SK-N-MC (cell line): ENCODE measurements around the gene DOCK9.
A peak's percentile ranks its signal among the peaks of the same experiment; 100 is the strongest.

ENCODE experiments used
- DNase-seq: peaks from one replicate; pipeline ENCODE4 v3.0.0-alpha.2; 2011; ENCODE audit warnings: low read depth, low spot score
- H3K27ac ChIP-seq: fragments of 200-600 bp; sonication (generic); 2 replicates; pipeline ENCODE4 v1.5.1; 2016; ENCODE audit warnings: mixed run types
- H3K36me3 ChIP-seq: fragments of 200-600 bp; sonication (generic); 2 replicates; pipeline ENCODE4 v1.6.1; 2017; ENCODE audit warnings: antibody characterized with exemption, low read length, mixed read lengths; ENCODE audit not compliant: insufficient read depth
- H3K4me3 ChIP-seq: fragments of 200-600 bp; sonication (generic); 2 replicates; pipeline ENCODE4 v1.5.1; 2016
- H3K9ac ChIP-seq: fragments of 200-600 bp; sonication (generic); 2 replicates; pipeline ENCODE4 v1.8.0; 2017; ENCODE audit warnings: mixed run types, mixed read lengths; ENCODE audit not compliant: insufficient read length
- H3K9me3 ChIP-seq: fragments of 200-600 bp; sonication (generic); 2 replicates; pipeline ENCODE4 v1.6.1; 2017; ENCODE audit warnings: low read depth, mild to moderate bottlenecking, antibody characterized with exemption, low read length, moderate library complexity, mixed read lengths
- EZH2 ChIP-seq: fragments of 200-600 bp; sonication (generic); IDR thresholded peaks from one replicate; pipeline ENCODE4 v1.6.1; 2017; ENCODE audit warnings: antibody characterized with exemption
- FOXP2 ChIP-seq: optimal IDR thresholded peaks from 2 replicates; pipeline ENCODE3; 2011; ENCODE audit warnings: mild to moderate bottlenecking, moderate library complexity; ENCODE audit not compliant: insufficient read depth; ENCODE audit errors: extremely low read length, control extremely low read depth
- POLR2AphosphoS5 ChIP-seq: IDR thresholded peaks from 2 replicates; pipeline ENCODE4 v1.6.1; 2012; ENCODE audit warnings: mild to moderate bottlenecking, low read depth, low read length, borderline replicate concordance

DOCK9 gene

GRCh38 chr13:98977568-98978265, at the start of gene DOCK9:
Gene DOCK9, minus strand, starts transcription at chr13:98978064. Its CDS starts 155 bp downstream, at chr13:98977909.
- TF ChIP-seq EZH2 (no peak), FOXP2 (no peak), POLR2AphosphoS5 (no peak)
- peak within 1 kb of the TSS; percentile 60; the same call in 1 of the 2 replicates for H3K27ac ChIP-seq
- H3K4me3 ChIP-seq = no peak within 1 kb of the TSS
- H3K9ac ChIP-seq = no peak within 1 kb of the TSS
- no peaks in the 10 kb centered on the region for H3K36me3 ChIP-seq
- no peak for DNase-seq
- no peaks in the 10 kb centered on the region for H3K9me3 ChIP-seq

DNA sequence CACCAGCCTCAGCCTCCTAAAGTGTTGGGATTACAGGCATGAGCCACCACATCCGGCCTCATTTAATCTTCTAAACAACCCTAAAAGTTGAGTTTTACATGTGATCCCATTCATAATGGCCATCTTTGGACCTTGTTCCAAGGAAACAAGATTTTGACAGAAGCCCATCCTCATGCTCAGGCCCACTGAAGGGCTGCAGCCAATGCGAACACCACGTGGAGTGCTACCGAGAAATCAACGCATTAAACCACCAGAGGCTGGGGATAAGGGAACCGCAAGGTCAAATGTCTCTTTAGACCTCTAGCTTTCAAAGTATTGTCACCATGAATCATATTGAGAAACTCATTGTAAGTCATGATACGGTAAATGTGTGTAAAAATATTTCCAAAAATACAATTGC, 49.4 kb upstream of the DOCK9 start:
- no peak overlapping the region for H3K4me3 ChIP-seq
- H3K9ac ChIP-seq = no peak overlapping the region
- no peaks in the 10 kb centered on the region for H3K36me3 ChIP-seq
- no peak for DNase-seq
- no peak overlapping the region for H3K27ac ChIP-seq
- TF ChIP-seq EZH2 (no peak), POLR2AphosphoS5 (no peak), FOXP2 (no peak)
- H3K9me3 ChIP-seq = no peaks in the 10 kb centered on the region

DNA sequence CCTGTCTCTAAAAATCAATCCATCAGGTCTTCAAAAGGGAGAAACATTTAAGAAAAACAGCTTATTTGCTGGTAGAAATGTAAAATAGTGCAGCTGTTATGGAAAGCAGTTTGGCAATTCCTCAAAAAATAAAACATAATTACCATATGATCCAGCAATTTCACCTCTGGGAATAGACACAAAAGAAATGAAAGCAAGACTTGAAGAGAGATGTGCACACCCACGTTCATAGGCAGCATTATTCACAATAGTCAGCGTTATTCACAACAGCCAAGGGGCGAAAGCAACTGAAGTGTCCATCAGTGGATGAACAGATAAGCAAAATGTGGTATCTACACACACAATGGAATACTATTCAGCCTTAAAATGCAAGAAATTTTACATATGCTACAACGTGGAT, 45.1 kb upstream of the DOCK9 start:
- H3K36me3 ChIP-seq = no peaks in the 10 kb centered on the region
- no peak for DNase-seq
- H3K9me3 ChIP-seq = no peaks in the 10 kb centered on the region
- no peak for TF ChIP-seq EZH2
- no peak overlapping the region for H3K9ac ChIP-seq
- H3K4me3 ChIP-seq = peak overlapping the region; percentile 25; the same call in 1 of the 2 replicates
- no peak overlapping the region for H3K27ac ChIP-seq

GRCh38 chr13:99018418-99019180, 40.7 kb upstream of the DOCK9 start:
- DNase-seq = no peak
- no peaks in the 10 kb centered on the region for H3K9me3 ChIP-seq
- H3K36me3 ChIP-seq = no peaks in the 10 kb centered on the region
- TF ChIP-seq POLR2AphosphoS5 (no peak), FOXP2 (no peak), EZH2 (no peak)
- no peak overlapping the region for H3K4me3 ChIP-seq
- H3K9ac ChIP-seq = no peak overlapping the region
- no peak overlapping the region for H3K27ac ChIP-seq

GRCh38 chr13:99015606-99016490, 38.0 kb upstream of the DOCK9 start:
- H3K9me3 ChIP-seq = no peaks in the 10 kb centered on the region
- no peak overlapping the region for H3K27ac ChIP-seq
- H3K9ac ChIP-seq = no peak overlapping the region
- DNase-seq = no peak
- no peak for TF ChIP-seq FOXP2
- H3K4me3 ChIP-seq = no peak overlapping the region
- no peaks in the 10 kb centered on the region for H3K36me3 ChIP-seq

DNA sequence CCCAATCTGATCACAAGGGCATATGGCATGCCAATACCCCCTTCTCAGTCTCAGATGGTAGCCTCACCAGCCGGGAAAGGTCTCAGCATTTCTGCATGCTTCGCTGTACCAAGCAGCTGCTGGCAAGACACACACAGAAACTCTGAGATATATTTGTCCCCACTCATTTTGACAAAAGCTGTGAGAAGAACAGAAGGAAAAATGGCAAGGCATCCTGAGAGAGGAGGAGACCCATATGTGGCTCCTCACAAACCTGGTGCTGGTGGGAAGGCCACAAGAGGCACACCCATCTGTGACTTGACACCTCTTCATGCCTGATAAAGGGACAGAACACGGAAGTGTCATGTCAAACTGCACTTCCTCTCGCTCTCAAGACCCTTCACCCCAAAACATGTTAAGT, 36.7 kb upstream of the DOCK9 start:
- DNase-seq = no peak
- H3K4me3 ChIP-seq = no peak overlapping the region
- no peaks in the 10 kb centered on the region for H3K36me3 ChIP-seq
- TF ChIP-seq EZH2 (no peak), POLR2AphosphoS5 (no peak), FOXP2 (no peak)
- no peak overlapping the region for H3K9ac ChIP-seq
- H3K27ac ChIP-seq = no peak overlapping the region
- H3K9me3 ChIP-seq = no peaks in the 10 kb centered on the region

DNA sequence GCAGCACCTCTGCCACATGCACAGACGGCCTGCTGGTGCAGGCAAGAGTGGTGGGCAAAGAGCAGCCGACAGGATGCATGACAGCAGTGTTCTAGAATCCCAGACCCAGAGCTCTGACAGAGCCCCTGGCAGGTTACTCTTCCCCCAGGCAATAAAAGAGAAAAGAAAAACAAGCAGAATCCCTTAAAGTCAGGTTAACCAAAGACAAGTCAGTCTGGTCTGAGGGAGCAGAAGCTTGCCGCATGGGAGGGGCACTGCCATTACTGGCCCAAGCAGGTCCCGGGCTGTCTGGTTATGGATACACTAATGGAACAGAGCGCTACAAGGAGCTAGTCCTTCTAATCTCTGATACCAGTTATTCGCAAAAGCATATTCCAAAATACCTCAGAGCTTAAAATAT, 36.1 kb upstream of the DOCK9 start:
- H3K36me3 ChIP-seq = no peaks in the 10 kb centered on the region
- H3K9me3 ChIP-seq = no peaks in the 10 kb centered on the region
- no peak for TF ChIP-seq EZH2
- no peak for TF ChIP-seq POLR2AphosphoS5
- no peak for TF ChIP-seq FOXP2
- no peak for DNase-seq
- H3K27ac ChIP-seq = no peak overlapping the region
- no peak overlapping the region for H3K9ac ChIP-seq
- H3K4me3 ChIP-seq = no peak overlapping the region

DNA sequence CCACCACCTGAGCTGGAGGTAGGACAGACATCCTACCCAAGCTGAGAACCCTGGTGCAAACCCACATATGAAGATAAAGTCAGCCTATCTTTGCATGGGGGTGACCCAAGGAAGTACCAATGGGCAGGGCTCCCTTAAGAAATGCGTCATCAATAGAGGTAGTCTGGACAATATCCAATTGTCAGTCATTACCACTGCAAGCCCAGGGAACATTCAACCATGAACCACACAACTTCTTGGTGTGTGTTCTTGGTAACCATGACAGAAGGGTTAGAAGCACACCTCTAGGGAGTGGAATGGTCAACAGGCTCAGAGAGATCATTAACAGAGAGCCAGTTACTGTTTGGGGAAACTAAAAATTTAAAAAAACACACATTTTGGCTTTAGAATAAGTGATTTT, 34.7 kb upstream of the DOCK9 start:
- no peak overlapping the region for H3K4me3 ChIP-seq
- H3K27ac ChIP-seq = no peak overlapping the region
- H3K9ac ChIP-seq = no peak overlapping the region
- TF ChIP-seq POLR2AphosphoS5 (no peak), EZH2 (no peak), FOXP2 (no peak)
- H3K9me3 ChIP-seq = no peaks in the 10 kb centered on the region
- no peaks in the 10 kb centered on the region for H3K36me3 ChIP-seq
- no peak for DNase-seq
